Measurements from ENCODE around the gene MIGA2.

Gene MIGA2

GRCh38 chr9:129038109-129038852 lies 1.9 kb downstream of the MIGA2 start:
- DNase-seq = no peak

DNA sequence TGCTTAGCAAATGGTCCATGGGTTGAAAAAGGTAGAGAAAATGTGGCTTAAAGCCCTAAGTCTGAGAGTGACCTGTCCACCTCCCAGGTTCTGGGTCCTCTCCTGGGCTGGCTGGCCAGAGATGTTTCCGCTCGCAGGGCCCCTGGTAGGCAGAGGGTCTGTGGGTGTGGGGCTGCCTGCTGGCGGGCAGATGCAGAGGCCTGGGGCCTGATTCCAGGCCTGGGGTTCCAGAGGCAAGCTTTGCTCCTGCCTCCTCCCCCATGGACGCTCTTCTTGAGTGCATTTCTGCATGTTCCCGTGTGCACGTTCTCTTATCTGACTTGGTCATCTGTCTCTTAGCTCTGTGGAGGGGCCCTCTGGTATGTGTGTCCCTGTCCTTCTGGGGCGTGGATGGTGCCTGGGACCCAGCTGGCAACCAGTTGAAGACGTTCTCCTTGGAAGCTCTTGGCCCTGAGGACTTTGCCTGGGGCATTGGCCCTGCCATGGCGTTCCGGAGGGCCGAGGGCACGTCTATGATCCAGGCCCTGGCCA lies 3.8 kb downstream of the MIGA2 start:
- no peak for DNase-seq

DNA sequence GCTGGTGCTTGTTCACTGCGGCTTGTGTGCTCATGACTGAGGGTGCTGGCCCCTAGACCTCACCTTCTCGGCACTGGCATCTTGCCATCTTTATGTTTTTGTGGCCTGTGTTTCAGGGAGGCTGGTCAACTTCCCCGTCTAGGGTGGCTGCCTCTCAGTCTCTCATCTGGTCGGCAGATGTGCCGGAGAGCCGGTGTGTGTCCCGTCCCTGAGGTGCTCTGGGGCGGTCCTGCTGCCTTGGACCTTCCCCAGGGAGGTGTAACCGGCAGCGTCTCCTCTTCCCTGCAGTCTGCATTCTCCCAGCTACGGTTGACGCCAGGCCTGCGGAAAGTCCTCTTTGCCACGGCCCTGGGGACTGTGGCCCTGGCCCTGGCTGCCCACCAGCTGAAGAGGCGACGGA lies 5.6 kb downstream of the MIGA2 start:
- no peak for DNase-seq

DNA sequence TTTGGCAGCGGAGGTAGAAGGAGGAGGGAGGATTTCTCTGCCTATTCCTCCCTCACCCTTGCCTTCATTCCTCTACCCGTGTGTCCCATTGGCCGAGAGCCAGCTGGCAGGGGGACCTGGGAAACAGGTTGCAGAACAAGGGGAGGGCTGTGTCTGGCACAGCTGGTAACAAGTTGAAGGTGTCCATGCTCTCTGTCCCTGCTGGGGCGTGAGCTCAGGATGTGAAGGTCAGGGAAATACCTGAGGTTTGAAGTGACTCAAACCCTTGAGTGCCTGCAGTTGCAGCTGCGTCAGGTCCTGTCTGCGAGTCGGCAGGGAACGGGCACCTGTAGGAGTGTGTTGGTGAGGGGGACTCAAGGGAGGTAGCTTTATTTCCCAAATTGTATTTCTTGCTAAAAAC lies 16.2 kb downstream of the MIGA2 start:
- DNase-seq = no peak

DNA sequence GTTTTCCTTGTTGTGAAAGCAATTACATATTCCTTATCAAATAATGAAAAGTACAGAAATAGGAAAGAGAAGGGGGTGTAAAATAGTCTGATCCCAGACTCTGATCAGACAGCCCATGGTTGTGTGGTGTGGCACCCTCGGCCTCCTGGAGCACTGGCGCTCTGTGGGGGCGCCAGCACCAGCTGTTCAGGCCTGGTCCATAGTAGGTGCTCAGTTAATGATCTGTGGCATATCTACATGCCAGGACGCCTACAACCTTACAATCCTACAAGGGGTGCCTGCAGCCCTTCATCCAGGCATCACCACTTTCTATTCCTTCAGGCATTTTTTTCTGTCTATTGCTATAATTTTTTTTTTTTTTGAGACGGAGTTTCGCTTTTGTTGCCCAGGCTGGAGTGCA lies 16.6 kb downstream of the MIGA2 start:
- DNase-seq = peak; percentile 35

DNA sequence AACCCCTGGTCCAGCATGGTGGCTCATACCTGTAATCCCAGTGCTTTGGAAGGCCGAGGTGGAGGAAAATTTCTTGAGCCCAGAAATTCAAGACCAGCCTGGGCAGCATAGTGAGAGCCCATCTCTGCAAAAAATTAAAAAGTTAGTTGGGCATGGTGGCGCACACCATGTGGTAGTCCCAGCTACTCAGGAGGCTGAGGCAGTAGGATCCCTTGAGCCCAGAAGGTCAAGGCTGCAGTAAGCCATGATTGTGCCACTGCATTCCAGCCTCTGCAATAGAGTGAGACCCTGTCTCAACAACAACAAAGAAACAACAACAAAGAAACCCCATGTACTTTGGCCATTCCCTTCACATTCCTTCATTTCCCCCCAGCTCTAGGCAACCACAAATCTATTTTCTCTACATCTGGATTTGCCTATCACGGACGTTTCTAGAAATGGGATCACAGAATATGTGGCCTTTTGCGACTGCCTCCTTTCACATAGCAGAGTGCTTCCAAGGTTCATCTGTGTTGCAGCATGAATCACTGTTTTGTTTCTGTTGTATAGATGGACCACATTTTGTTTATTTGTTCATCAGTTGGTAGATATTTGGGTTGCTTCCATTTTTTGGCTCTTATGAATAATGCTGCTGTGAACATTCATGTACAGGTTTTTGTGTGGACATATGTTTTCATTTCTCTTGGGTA lies 17.9 kb downstream of the MIGA2 start:
- DNase-seq = no peak

DNA sequence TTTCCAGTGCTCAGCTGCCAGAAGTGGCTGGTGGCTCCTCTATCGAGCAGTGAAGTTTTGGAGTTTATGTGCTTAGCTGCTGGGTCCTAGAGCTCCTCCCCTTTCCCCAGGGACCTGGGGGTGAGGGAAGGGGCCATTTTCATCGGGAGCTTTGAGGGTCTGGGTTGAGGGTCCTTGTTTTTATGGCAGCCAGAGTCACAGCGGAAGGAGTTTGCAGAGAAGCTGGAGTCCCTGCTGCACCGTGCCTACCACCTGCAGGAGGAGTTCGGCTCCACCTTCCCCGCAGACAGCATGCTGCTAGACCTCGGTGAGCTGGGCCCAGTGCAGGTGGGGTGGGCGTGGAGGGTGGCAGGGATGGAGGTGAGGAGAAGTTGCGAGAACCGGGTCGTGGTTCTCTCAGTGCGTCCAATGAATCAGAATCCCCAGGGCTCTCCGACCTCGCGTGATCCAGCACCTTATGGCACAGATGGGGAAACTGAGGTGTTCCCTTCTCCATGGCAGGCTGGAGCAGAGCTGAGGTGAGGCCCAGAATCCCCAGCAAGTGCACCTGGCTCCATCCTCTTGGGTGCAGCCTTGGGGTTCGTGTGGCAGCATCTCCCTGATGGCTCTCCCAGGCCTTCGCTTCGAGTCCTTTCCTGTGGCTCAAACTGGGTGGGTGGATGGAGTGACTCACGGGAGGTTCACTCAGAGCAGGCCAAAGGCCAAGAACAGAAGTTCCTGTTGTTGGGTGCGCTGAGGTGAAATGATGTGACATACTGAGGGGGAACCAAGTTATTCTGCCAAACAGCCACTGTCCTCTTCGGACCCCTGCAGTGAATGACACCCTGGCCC lies 22.8 kb downstream of the MIGA2 start:
- peak; percentile 60 for DNase-seq

DNA sequence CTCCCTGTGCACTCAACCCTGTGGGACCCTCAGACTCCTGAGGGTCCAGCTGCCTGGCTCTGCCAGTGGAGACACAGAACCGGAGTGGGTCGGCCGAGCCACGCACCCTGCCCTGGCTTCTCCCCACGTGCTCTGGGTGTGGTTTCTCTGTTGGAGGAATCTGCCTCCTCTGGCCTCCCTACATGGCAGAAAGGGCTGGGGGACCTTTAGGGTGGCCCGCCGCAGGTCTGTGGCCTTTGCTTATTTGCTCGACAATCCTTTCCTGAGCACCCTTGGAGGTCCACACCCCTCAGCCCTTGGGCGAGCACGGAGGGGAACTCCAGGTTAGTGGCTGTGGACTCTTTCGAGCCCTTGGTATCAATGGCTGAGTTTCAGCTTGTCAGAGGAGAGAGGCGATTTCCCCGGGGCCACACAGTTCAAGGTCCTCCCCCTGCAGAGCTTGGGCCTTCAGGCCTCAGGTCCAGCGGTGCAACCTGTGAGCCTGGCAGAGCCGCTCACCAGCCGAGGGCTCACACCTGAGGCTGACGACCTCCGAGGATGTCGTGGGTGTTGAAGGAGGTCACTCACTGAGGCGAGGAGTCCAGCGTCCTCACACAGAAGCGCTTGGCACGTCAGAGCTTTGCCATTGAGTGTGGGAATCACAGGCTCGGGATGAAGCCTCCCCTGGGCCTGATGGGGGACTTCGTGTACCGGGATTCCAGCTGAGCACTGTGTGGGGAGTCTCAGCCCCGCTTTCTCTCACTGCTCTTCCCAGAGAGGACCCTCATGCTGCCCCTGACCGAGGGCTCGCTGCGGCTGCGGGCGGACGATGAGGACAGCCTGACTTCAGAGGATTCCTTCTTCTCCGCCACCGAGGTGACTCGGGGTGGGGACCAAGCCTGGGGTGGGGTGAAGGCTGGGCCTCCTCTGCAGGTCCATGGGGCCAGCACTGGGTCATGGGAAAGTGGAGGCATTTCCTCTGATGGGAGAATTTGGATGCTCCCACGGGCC lies 23.7 kb downstream of the MIGA2 start:
- DNase-seq = no peak

DNA sequence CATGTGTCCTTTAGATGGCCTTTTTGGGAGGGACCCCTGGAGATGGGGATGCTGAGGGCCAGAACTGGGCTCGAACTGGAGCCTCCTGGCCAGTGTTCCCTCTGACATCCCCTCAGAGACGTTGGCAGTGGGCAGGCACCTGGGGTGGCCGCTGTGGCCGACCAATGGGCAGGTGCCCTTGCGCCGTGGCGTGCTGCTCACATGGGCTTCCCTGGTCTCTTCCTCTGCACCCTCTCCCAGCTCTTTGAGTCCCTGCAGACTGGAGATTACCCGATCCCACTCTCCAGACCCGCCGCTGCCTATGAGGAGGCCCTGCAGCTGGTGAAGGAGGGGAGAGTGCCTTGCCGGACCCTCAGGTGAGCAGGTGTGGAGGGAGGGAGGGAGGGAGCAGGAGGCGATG lies 24.6 kb downstream of the MIGA2 start:
- no peak for DNase-seq

- DNase-seq = no peak
Observed at GRCh38 chr9:129063061-129063460, 26.6 kb downstream of the MIGA2 start.

DNA sequence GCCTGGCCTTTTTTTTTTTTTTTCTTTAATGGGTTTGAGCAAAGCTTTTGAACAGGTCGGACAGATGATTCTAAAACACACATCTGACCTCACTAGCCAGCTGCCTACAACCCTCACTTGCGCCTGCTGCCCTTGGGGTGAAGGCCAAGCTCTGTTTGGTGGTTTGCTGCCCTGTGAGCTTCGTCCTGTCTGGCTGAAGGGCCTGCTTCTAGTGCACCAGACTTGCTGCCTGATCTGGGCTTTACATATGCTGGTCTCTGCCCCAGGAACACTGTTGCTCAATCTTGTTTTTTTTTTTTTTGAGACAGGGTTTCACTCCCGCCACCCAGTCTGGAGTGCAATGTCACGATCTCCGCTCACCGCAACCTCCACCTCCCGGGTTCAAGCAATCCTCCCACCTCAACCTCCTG lies 28.1 kb downstream of the MIGA2 start:
- DNase-seq = peak; percentile 67

DNA sequence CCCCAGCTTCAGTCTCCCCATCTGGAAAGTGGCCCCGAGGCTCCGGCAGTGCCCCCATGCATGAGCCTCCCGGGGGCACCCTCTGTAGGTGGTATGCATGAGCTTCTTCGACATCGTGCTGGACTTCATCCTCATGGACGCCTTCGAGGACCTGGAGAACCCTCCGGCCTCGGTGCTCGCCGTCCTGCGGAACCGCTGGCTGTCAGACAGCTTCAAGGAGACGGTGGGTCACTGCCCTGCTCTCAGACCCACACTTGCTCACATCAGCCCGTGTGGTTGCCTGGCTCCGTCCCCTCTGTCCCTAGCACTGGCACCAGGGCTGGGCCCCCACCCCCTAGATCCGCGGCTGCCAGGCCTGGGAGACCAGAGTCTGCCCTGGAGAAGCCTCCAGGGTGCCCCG lies 31.7 kb downstream of the MIGA2 start:
- no peak for DNase-seq

GRCh38 chr9:129068990-129069861 lies 32.8 kb downstream of the MIGA2 start:
- peak; percentile 95 for DNase-seq

DNA sequence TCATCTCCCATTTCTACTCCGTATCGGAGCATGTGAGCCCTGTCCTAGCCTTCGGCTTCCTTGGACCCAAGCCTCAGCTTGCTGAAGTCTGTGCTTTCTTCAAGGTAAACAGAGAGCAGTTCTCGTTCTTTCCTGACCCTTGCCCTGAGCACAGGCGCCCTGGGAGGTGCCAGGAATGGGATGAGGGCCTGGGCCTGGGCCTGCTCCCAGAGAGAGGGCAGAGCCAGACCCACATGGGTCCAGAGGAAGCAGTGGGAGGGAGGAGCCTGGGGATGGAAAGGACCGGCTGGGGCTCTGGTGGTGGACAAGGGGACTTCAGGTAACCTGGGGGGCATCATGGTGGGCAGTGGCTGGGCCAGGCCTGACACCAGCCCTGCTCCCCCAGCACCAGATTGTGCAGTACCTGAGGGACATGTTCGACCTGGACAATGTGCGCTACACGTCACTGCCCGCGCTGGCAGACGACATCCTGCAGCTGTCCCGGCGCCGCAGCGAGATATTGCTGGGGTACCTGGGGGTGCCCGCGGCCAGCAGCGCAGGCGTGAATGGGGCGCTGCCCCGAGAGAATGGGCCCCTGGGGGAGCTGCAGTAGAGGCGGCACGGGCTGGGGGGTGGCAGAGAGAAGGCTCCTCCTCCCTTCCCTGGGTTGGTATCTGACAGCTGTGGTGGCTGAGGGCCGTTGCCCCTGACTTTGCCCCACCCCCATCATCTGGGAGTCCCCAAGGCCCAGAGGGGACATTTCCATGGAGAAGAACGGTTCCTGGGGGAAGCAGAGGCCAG lies 33.6 kb downstream of the MIGA2 start:
- no peak for DNase-seq

GRCh38 chr9:129070696-129071525 lies 34.5 kb downstream of the MIGA2 start:
- no peak for DNase-seq

DNA sequence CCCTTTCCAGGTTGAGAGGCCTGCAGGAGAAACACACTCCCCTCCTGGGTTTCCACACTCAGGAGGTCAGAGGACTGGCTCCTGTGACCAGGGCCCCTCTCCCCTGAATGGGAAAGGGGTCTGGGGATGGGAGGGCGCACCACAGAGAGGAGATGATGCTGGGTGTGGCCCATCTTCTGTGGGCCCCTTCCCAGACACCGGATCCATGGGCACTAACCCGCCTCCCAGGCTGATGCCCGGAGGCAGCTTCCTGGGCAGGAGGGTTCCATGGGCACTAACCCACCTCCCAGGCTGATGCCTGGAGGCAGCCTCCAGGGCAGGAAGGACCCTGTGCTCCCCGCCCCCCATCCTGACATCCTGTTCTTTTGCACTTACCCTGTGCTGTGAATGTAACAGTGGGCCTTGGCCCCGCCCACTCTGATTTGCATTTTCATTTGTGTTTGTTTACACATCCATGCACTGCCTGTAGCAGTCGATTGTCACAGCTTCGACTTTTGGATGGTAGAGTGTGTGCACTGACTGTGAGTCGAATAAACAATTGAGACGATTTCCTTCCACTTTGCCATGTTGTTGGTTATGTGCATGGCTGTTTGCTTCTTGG lies 35.2 kb downstream of the MIGA2 start:
- DNase-seq = no peak

GRCh38 chr9:129072171-129072570 lies 35.7 kb downstream of the MIGA2 start:
- no peak for DNase-seq

DNA sequence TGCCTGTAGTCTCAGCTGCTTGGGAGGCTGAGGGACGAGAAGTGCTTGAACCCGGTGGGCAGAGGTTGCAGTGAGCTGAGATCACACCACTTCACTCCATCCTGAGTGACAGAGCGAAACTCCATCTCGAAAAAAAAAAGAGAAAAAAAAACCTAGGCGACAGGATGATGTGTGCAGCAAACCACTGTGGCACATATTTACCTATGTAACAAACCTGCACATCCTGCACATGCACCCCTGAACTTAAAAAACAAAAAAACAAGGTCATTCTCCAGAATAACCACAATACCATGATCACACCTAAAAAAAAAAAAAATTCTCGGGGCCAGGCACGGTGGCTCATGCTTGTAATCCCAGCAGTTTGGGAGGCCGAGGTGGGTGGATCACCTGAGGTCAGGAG lies 37.0 kb downstream of the MIGA2 start:
- DNase-seq = no peak

GRCh38 chr9:129074106-129074505 lies 37.7 kb downstream of the MIGA2 start:
- DNase-seq = no peak

Measured in MV-4-11 (cell line).